HG03103 (cell line): ENCODE measurements around the gene DCUN1D1.

Source experiments
- ATAC-seq: cut with Tn5 transposase; IDR thresholded peaks from one replicate; pipeline ENCODE4 v1.9.1; 2021; ENCODE audit warnings: low read depth; ENCODE audit not compliant: unreplicated experiment

Gene DCUN1D1

DNA sequence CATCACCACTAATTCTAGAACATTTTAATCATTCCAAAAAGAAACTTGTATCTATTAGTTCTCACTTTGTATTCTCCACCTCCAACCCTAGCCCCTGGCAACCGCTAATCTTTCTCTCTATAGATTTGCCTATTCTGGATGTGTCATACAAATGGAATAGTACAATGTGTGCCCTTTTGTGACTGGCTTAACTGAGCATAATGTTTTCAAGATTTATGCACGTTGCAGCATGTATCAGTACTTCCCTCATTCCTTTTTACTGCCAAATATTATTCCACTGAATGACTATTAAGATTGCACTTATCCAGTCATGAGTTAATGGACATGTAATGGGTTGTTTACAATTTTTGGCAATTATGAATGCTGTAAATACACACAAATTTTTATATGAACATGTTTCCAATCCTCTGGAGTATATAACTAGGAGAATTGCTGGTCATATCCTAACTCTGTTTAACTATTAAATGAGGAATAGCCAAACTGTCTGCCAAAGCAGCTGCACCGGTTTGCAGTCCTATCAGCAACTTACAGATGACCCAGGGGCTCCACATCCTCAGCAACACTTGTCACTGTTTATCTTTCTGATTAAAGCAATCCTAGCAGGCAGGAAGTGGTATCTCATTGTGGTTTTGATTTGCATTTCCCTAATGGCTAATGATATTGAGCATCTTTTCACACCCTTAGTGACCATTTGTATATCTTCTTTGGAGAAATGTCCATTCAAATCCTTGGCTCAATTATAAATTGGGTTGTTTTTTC is 42.9 kb downstream of the DCUN1D1 start:
- no peak for ATAC-seq

DNA sequence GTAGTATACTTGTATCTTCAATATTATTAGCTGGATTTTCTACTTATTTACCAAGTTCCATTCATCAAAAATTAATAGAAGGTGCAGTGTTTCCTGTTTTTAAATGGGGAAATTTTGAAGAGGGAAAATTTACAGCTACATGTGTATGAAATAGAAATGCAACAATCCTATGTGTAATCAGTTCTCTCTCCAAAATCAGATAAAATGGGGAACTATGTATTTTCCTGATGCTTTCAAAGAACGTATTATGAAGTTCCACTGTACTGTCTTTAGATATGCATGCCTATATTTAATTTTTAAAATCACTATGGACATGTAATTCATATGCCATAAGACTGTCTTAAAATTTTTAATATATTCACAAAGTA is 43.4 kb downstream of the DCUN1D1 start:
- no peak for ATAC-seq

DNA sequence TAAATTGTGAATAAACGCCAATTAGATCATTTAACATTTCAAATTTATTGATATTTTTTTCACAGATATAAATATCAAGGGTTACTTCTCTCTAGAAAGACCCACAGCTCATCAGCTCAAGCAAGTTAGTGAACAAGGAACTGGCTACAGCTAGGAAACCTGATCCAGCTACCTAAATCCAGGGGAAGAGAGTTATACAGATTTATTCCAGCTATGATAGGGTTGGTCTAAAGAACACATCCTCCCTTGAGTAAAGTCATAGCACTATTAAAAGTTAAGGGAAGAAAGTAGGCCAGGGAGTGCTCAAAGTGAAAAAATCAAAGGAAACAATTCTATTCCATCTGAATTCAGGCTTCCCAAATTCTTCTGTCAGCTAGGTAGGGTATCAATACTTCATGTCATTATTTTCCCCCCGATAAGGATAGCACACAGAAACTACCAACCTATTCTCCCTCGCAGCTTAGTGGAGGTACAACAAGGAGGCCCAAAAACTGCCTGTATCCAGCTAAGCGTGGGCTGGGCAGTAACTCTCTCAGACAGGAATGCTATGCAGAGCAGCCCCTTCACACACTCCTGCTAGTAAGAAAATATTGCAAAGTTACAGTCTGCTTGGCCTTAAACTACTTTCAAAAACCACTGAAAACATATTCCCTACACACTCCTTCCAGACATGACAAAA is 44.0 kb downstream of the DCUN1D1 start:
- no peak for ATAC-seq

DNA sequence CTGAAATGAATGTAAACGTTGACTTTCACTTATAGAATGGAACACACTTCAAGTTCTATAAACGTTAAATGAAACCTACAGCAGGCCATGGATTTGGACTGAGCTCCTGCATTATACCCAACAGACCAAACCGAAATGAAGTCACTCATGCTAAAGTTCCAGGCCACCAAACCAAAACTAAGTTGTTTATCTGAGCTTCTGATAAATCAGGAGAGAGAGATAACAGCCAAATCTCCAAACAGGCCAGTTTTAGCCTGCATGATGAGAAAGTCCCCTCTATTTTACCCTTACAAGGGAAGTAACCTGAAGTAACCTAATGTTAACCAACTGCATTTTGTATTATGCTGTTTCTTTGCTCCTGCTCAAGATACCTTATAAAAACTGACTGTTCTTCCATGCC is 44.5 kb downstream of the DCUN1D1 start:
- no peak for ATAC-seq

DNA sequence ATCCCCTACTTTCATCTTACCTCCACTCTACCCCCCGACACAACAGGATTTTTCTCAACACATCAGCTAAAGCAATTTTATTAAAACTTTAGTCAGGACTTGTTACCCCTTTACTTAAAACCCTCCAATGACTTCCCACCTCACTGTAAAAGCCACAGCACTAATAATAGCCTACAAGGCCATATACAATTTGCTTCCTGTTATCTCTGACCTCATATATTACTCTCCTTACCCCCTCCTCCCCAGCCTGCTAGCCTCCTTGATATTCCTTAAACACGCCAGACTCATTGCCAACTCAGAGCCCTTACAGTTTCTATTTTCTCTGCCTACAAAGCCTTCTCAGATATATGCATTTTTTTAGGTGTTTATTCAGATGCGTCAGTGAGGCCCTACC is 54.4 kb downstream of the DCUN1D1 start:
- no peak for ATAC-seq

DNA sequence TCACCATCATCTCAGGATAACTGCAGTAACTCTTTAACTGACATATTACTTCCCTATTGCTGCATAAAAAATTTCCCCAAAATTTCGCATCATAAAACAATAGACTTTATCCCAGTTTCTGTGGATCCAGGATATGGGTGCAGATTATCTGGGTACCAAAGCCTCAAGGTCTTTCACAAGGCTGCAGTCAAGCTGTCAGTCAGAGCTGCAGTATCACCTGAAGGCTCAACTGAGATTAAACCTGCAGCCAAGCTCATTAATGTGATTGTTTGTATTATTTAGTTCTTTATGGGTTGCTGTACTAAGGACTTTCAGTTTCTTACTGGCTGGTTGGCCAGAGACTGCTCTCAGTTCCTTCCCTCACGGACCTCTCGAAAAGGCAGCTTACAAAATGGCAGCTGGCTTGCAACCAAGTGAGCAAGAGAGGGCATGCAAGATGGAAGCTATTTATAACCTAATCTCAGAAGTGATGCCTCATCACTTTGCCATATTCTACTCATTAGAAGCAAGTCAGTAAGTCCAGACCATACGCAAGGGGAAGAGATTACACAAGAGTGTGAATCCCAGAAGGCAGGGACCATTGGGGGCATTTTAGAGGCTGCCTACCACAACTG is 54.9 kb downstream of the DCUN1D1 start:
- ATAC-seq: peak; percentile 96

DNA sequence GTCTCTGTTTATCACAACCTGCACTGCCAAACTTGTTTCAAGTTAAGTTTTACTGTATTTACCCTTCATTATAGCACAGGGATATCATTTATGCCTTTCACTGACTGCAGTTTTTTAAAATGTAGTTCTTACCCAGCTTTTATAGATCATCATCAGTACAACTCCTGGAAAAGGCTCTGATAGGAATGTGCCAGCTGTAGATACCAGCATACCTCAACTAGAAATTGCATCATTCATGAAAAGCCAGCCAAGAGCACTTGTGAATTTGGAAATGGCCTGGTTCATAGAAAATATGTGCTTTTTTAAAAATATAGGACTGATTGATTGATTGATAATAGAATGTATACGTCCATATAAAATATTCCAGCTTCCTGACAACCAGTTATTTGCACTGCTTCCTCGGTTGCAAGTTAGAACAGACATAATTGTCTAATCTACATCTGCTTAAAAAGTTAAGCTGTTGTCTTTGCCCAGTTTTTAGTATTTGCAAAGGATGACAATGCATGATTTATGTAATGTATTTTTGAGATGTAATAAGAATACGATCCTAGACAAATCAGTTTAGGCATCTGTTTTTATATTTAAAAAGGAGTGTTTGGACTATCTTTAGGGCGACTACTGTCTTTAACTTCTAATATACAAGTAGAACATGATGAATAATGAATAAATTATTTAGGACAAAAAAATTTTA is 58.5 kb downstream of the DCUN1D1 start:
- ATAC-seq: no peak

DNA sequence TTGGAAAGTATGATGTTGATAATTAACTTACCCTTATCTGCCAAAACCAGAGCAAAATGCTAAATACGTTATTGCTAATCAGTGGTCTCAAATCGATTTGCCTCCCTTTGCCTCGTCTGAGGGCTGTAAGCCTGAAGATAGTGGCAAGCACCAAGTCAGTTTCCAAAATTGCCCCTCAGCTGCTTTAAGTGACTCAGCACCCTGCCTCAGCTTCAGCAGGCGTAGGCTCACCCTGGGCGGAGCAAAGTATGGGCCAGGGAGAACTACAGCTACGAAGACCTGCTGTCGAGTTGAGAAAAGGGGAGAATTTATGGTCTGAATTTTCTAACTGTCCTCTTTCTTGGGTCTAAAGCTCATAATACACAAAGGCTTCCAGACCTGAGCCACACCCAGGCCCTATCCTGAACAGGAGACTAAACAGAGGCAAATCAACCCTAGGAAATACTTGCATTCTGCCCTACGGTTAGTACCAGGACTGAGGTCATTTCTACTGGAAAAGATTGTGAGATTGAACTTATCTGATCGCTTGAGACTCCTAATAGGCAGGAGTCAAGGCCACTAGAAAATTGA is 59.7 kb downstream of the DCUN1D1 start:
- no peak for ATAC-seq

DNA sequence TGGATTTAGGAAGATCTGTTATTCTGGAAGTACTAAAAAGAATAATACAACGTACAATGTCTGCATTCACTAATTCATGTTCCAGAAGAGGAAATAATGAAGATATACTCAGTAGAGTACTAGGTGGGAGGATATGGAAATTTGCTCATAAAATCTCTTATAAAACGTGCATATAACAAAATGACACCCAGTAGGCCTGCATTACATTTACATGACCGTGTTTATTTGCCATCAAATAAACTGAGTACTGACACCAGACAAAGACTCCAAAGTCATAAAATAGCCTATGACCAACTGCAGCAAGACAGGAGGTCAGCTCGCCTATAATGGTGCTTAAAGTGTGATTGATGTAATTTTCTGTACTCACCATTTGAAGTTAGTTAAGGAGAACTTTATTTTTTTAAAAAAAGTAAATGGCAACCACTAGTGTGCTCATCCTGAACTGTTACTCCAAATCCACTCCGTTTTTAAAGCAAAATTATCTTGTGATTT is 60.4 kb downstream of the DCUN1D1 start:
- ATAC-seq: no peak

DNA sequence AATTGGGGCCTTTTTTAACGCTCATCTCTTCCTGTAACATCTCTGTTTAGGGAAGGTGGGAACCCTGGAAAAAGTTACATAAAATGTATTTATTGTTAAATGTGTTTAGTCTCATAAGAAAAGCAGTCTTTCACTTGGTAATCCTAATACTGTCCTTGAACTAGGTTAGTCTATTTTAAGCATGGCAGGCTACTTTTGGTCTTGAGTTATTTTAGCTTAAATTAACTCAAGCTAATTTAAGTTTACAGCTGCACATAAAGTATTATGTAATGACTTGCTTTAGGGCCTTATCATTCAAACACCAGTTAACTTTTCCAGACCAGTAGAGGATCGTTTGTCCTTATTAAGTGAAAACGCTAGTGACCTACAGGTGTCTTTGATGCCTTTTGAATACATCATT is 63.2 kb downstream of the DCUN1D1 start:
- ATAC-seq: no peak

DNA sequence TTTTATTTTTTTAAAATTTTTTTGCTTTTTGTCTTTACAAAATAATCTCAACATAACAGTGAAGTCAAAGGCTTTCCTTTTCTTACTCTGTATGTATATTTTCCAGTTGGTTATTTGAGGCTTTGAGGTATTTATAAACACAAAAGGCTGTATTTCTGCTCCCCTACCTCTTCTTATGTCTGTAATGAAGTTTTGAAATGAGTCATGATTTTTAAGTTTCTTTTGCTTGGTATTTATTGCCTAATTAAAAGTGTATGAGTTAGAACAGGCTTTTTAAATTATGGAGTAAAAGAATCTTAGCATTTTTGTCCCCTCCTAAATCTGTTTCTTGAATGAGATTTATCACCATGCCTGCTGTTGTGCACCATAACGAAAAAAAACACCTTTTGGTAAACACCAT is 66.0 kb downstream of the DCUN1D1 start:
- ATAC-seq: peak; percentile 38

DNA sequence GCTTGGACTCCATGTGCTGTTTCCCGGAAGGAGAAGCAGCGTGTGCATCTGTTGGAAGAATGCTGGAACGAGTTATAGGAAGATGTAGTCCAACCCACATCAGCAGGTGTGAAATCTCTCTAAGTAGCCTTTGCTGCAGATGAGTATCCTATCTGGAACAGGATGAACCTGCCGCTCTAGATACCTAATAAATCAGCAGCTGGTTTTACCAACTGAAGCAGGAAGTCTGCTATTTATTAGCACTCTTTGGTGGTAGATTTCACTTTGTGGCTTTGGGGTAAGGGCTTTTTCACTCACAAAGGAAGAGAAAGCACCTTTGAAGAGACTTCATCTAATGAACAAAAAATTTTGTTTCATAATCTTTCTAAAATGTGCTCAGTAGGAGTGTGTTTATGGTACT is 66.4 kb downstream of the DCUN1D1 start:
- ATAC-seq: peak; percentile 94

DNA sequence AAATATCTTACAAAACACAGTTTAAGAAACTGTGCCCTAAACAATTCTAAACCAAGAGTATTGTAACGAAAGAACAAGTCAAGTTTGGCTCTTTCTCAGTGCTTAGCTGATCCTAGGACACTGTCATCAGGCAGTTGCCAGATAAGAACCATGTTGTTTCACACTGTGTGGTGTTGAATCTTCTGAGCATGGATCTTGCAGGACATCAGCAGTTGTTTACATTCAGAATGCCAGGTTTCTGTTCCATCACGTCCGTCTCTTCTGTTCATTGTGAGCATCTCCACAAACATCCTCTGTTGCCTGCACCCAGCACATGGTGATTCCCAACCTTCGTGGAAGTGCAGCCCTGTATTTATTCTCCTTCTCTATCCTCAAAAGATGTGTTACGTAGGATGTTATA is 67.9 kb downstream of the DCUN1D1 start:
- ATAC-seq: no peak

DNA sequence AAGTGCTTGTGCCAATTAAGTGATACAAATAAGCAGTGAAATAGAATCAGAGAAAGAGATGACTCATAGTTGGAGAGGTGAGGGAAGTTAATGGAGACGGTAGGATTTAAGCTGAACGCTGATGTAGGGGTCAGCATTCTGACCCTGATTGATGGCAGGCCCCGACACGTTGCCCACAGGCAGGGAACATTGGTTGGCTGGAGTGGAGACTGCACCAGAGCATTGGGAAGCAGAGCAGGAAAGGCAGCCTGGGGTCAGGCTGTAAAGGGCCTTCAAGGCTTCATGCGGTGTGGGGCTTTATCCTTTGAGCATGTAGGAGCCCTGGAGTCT is 68.6 kb downstream of the DCUN1D1 start:
- ATAC-seq: no peak

DNA sequence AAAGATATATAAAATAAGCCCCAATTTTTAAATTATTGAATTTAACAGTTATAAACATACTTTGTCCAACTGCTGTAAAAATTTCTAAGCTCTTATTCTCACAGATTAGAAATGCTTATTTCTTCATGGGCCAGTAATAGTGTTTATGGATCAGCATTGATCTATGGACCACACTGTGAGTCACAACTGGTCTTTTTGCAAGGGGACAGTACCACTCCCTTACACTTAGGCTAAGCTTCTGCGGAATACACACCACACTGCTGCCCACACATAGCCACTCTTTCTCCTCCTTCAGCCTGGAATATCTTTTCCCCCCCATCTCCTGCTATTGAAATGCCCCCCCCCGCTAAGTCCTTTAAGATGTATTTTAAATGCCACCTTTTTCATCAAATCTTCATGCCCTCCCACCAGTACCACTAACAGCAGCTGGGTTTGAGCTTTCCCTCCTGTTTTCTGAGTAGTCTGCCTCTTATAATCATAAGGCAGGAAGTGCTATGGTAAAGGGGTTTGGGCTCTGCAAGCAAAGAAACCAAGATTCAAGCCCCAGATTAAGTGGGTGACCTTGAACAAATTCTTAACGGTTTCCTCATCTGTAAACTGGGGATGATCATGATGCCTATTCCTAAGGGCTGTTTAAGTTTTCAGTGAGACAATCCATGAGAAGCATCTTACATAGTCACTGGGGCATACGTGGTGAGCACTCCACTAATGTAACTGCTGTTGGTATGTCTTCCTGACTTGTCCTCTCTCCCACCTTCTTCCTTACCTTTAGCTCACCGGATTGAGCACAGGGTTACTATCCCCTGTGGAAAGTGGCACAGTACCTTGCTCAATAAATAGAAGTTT is 69.2 kb downstream of the DCUN1D1 start:
- ATAC-seq: no peak

DNA sequence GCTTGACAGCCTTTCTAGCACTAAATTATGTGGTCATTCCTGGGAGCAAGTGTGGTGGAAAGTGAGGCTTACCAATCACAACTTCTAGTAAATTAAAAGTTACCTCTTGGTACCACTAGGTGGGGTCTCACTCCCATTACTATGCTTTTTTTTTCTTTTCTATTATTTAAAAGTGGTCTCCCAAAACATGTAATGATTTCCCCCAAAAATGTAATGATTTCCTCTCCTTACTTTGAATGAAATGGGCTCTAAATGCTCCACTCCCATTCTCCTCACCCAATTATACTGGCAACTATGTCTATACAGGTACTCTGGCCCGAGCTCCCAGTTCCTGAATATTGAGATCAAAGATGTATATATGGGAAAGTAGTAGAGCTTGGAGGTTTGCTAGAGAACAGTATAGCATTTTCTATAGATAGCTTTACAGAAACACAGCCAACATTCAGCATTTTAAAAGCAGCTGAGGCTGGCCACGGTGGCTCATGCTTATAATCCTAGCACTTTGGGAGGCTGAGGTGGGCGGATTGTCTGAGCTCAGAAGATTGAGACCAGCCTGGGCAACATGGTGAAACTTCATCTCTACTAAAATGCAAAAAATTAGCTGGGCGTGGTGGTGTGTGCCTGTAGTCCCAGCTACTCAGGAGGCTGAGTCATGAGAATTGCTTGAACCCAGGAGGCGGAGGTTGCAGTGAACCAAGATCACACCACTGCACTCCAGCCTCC is 70.9 kb downstream of the DCUN1D1 start:
- no peak for ATAC-seq

DNA sequence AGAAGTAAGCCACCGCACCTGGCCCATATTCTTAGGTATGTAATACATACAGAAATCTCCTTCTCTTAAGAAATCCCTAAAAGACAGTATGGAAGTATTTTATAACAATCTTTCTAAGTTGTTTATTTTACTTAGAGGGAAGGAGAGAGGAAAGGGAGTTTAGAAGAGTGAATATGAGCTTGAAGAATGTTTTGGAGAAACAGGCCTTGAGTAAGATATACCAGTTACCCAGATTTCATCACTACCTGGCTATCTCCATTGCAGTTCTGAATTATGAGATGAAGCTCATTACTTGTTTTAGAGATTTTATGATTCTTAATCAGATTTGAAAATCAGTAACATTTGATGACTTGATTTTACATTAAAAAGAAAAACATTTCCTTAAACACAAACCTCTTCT is 71.9 kb downstream of the DCUN1D1 start:
- no peak for ATAC-seq

DNA sequence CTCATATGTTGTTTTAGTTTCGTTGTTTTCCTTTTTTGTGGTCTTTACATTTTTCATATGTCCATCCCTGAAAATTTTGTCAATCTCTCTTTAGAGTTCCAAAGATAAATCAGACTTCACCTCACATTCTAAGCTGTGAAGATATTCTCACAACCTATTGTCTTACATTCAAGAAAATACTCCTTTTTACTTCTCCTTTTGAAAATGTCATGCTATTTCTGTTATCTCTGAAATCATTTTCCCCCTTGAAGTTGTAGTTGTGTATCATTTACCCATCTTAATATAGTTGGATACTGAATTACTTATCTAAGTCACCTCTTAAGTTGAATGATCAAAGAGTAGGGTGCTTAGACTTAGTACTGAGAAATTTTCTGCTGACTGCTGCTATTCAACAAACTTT is 74.3 kb downstream of the DCUN1D1 start:
- no peak for ATAC-seq

DNA sequence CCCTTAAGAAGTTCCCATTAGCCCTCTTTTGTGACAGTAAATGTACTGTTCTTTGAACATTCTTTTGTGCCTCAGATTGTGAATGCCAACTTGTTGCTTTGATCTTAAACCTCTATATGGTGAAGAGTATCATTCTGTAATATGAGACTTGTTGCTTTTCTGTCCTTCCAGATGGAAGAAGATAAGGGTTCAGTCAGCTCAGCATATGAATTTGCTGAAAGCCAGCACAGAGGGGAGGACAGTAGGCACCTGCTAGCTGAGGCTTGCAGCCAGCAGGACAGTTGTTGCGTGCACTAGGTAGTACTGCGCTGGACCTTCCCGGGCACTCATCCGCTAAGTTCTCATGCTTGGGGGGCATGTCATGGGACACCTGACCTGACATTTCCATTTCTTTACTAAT is 74.7 kb downstream of the DCUN1D1 start:
- no peak for ATAC-seq

DNA sequence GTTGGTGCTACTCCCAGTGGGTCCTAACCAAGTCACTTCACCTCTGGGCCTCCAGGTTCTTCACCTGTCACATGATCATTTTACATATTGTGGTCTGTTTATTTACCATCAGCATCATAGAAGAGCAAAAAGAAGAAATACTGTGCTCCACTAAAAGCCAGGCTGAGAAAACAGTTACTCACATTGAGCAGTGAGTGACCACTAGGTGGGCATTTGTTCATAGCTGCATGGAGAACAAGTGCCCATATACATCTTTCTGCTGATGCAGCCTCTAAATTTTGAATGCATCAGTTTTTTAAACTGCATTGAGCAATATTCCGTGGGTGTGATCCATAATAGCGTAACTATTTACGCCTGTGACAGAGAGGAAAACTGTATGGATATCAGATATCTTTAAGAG is 76.2 kb downstream of the DCUN1D1 start:
- no peak for ATAC-seq
